ENCODE results near the gene SLC35F5. TPM values are rescaled to one million over a fixed set of nuclear protein-coding genes. Genes with fewer than 3 reads are reported as not detected.
"Not testable (repeated sequence)": the region's sequence is repeated elsewhere in the genome, so short reads cannot be mapped to it uniquely, and the experiment has no call there.

The SLC35F5 gene
- total and polyA plus RNA-seq, 9 donors, result 19.5 to 77.9 (median 59.8) TPM

DNA sequence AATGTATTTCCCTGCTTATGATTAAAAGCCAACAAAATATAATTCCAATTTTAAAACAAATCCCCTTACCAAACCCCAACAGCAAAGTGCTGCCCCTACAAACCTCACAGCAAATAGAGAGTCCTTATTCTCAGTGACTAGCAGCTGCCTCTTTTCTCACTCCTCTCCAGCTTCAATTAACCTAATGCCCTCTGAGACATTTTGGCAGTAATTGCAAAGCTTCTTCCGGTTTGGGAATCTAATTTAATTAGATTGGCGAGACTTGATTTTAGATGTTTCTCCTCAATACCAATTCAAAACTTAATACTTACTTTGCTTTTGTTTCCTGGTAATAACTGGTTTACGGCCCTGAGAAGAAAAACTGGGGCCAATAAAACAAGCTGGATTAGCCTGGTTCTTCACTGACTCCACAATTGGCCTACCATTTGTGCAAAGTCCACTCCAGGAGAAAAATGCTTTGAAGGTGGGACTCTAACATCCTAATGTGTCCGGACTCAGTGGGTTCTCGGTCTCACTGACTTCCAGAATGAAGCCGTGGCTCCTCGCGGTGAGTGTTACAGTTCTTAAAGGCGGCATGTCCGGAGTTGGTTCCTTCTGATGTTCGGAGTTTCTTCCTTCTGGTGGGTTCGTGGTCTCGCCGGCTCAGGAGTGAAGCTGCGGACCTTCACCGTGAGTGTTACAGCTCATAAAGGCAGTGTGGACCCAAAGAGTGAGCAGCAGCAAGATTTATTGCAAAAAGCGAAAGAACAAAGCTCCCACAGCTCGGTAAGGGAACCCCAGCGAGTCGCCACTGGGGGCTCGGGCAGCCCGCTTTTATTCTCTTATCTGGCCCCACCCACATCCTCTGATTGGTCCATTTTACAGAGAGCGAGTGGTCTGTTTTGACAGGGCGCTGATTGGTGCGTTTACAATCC is 52.8 kb downstream of the SLC35F5 start:
- Histone ChIP-seq H3K27me3 (no peaks in the 10 kb centered on the region), H3K9me3 (no peaks in the 10 kb centered on the region), H3K36me3 (no peaks in the 10 kb centered on the region), H3K4me1 (ENCODE audit: insufficient read depth) (peaks cover 6% of the 10 kb centered on the region), H3K4me3 (no peak overlapping the region), H3K27ac (no peak overlapping the region)
- DNase-seq, result no peak
- TF ChIP-seq, protein P1, sequence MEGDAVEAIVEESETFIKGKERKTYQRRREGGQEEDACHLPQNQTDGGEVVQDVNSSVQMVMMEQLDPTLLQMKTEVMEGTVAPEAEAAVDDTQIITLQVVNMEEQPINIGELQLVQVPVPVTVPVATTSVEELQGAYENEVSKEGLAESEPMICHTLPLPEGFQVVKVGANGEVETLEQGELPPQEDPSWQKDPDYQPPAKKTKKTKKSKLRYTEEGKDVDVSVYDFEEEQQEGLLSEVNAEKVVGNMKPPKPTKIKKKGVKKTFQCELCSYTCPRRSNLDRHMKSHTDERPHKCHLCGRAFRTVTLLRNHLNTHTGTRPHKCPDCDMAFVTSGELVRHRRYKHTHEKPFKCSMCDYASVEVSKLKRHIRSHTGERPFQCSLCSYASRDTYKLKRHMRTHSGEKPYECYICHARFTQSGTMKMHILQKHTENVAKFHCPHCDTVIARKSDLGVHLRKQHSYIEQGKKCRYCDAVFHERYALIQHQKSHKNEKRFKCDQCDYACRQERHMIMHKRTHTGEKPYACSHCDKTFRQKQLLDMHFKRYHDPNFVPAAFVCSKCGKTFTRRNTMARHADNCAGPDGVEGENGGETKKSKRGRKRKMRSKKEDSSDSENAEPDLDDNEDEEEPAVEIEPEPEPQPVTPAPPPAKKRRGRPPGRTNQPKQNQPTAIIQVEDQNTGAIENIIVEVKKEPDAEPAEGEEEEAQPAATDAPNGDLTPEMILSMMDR (IDR thresholded peaks at IDR 0.05), result no peak
- TF ChIP-seq POLR2A (IDR thresholded peaks at IDR 0.05), result no peak
- intact Hi-C loops (cut with DNase I), result no loop called here
- WGBS, 3 donors, result 85 to 91% (median 90%) methylated on average over 25 of the region's 25 CpGs

DNA sequence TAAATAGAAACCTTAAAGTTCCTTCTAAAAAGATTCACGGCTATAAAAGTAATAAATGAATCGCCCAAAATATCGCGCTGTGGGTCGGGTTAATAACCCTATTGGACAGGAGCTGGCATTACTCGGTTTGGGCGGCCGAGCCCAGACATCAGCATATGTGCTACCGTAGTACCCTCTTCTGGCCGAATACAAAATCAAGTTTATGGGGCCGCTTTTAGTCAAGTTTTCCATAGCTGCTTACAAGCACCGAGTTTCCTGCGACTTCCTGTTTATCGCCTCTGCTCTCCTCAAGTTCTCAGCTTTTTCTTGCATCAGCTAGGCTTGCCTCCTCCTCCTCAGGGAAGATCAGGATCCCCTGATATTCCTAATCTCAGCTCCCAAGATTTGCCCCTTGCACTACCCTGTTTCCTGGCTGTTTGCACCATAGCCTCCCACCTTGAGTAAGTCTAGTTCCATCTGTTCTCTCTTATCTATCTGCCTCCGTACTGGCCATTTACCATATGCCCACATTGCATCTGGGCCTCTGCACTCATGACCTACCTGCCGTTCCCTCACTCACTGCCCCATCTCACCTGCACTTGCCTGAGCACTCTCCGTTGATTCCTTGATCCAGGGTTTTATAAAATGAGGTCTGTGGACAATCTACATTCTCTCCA is 56.1 kb downstream of the SLC35F5 start:
- Histone ChIP-seq H3K27me3 (no peaks in the 10 kb centered on the region), H3K27ac (no peak overlapping the region), H3K36me3 (no peaks in the 10 kb centered on the region), H3K4me1 (ENCODE audit: insufficient read depth) (no peaks in the 10 kb centered on the region), H3K4me3 (no peak overlapping the region), H3K9me3 (no peaks in the 10 kb centered on the region)
- DNase-seq, result no peak
- TF ChIP-seq, protein P1 (IDR thresholded peaks at IDR 0.05), result no peak
- TF ChIP-seq POLR2A (IDR thresholded peaks at IDR 0.05) (no peak), EP300 (IDR thresholded peaks at IDR 0.05) (no peak)
- intact Hi-C loops (cut with DNase I), result no loop called here
- 61 to 73% (median 64%) methylated on average over 17 of the region's 17 CpGs for WGBS, 3 donors

DNA sequence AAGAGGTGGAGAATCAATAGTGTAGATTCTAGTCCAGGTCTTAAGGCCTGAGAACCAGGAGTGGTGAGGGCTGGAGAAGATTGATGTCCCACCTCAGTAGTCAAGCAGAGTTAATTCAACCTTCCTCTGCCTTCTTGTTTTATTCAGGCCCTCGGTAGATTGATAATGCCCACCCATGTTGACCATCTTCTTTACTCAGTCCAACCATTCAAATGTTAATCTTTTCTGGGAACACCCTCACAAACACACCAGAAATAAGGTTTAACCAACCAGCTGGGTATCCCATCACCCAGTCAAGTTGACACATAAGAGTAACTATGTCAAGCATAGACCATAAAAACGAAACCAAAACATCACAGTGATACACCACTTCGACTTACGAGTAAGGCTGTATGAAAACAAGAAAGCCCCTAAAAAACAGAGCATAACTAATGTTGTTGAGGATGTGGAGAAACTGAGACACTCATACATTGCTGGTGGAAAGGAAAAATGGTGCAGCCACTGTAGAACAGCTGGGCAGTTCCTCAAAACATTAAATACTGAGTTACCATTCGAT is 57.5 kb downstream of the SLC35F5 start:
- Histone ChIP-seq H3K36me3 (no peaks in the 10 kb centered on the region), H3K27ac (no peak overlapping the region), H3K27me3 (no peaks in the 10 kb centered on the region), H3K4me3 (no peak overlapping the region), H3K4me1 (ENCODE audit: insufficient read depth) (no peaks in the 10 kb centered on the region), H3K9me3 (no peaks in the 10 kb centered on the region)
- TF ChIP-seq EP300 (IDR thresholded peaks at IDR 0.05) (no peak), POLR2A (IDR thresholded peaks at IDR 0.05) (no peak)
- TF ChIP-seq, protein P1 (IDR thresholded peaks at IDR 0.05), result no peak
- no peak for DNase-seq
- intact Hi-C loops (cut with DNase I), result no loop called here
- WGBS, 3 donors, result 92 to 95% (median 92%) methylated on average over 5 of the region's 5 CpGs

DNA sequence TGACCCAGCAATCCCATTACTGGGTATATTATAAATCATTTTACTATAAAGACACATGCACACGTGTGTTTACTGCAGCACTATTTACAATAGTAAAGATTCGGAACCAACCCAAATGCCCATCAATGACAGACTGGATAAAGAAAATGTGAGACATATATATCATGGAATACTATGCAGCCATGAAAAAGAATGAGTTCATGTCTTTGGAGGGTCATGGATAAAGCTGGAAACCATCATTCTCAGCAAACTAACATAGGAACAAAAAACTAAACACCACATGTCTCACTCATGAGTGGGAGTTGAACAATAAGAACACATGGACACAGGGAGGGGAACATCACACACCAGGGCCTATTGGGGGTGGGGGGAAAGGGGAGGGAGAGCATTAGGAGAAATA is 58.2 kb downstream of the SLC35F5 start:
- H3K4me3 ChIP-seq; H3K27ac ChIP-seq; H3K36me3 ChIP-seq; H3K4me1 ChIP-seq (ENCODE audit: insufficient read depth); H3K27me3 ChIP-seq; intact Hi-C loops (cut with DNase I); DNase-seq; H3K9me3 ChIP-seq: not testable (repeated sequence)
- WGBS, 3 donors, result 89 to 92% (median 90%) methylated on average over 2 of the region's 2 CpGs
